Activated B cell treated with CpG ODN at 0.5 μM for 24 hours (primary cell): ENCODE data around the gene FGD3. TPM values are rescaled to one million over a fixed set of nuclear protein-coding genes. Genes with fewer than 3 reads are reported as not detected.

Experiments
- ATAC-seq: fragments of 200-7000 bp; cut with Tn5 transposase; one replicate; pipeline ENCODE4 v1.10.0; 2021; ENCODE audit warnings: low read depth, mild to moderate bottlenecking, moderate library complexity
- CTCF ChIA-PET: fragments of 350-600 bp; sonication (Branson Sonifier 250); formaldehyde crosslinking; loops from one replicate; lab custom pipeline; 2021; ENCODE audit warnings: antibody characterized with exemption; lab: Charles Lee
- POLR2A ChIA-PET: fragments of 350-600 bp; sonication (Branson Sonifier 250); formaldehyde crosslinking; loops from one replicate; lab custom pipeline; 2021; ENCODE audit warnings: antibody characterized with exemption; lab: Charles Lee
- DNase-seq: peaks from one replicate; pipeline ENCODE4 v3.0.0; 2022
- H3K27ac Mint-ChIP-seq: one replicate; pipeline ENCODE4 v1.8.0; 2020; ENCODE audit warnings: mixed read lengths
- H3K27me3 Mint-ChIP-seq: one replicate; pipeline ENCODE4 v1.8.0; 2021; ENCODE audit warnings: mixed read lengths
- H3K36me3 Mint-ChIP-seq: one replicate; pipeline ENCODE4 v1.8.0; 2021; ENCODE audit warnings: low read depth, mixed read lengths
- H3K4me1 Mint-ChIP-seq: one replicate; pipeline ENCODE4 v1.8.0; 2021; ENCODE audit warnings: mixed read lengths
- H3K4me3 Mint-ChIP-seq: one replicate; pipeline ENCODE4 v1.8.0; 2020; ENCODE audit warnings: mild to moderate bottlenecking, mixed read lengths
- H3K9me3 Mint-ChIP-seq: one replicate; pipeline ENCODE4 v1.8.0; 2020; ENCODE audit warnings: mixed read lengths
- CTCF ChIP-seq: fragments of 200-600 bp; IDR thresholded peaks from one replicate; pipeline ENCODE4 v1.8.0; 2022; ENCODE audit warnings: antibody characterized with exemption, mild to moderate bottlenecking
- intact Hi-C: fragments of 100-400 bp; cut with micrococcal nuclease; formaldehyde crosslinking; loops from one replicate; pipeline ENCODE4 v1.15.1; 2024
- total RNA-seq: library from RNA; stranded (reverse); gene quantifications from 2 replicates; pipeline ENCODE4 v1.2.3, GENCODE V29; 2022

FGD3 gene
- total RNA-seq, 1 donor from 2014 or later = 61.9 TPM

DNA sequence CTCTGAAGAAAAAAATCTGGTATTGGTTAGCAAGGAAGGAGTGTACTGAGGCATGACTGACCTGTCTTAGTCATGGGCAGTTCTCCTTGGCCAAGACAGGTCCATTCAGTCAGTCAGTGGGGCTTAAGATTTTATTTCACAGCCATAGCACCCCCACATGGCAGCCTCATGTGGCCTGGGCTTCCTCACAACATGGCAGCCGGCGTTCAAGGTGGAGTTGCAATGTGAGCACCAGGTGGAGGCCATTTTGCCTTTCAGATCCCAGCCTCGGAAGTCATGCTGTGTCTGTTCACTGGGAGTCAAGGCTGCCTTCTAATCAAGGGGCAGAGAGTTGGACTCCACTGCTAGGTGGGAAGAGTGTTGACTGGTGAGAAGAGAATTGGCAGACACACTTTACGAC lies 138.4 kb downstream of the FGD3 start:
- peaks cover 51% of the 10 kb centered on the region for H3K36me3 Mint-ChIP-seq
- H3K4me1 Mint-ChIP-seq = peaks cover 14% of the 10 kb centered on the region
- intact Hi-C loops = no loop called here

More for the DNA sequence above, 138.4 kb downstream of the FGD3 start:
- Mint-ChIP-seq H3K27me3 (no peaks in the 10 kb centered on the region), H3K9me3 (no peaks in the 10 kb centered on the region), H3K27ac (no peak overlapping the region), H3K4me3 (no peak overlapping the region)
- ATAC-seq (no peak), DNase-seq (no peak)
- ChIA-PET CTCF (no interaction called here), POLR2A (interaction anchor here (1.3 kb wide), 1 partner anchor 9 kb away, joined by 4 read pairs; no protein-coding TSS in a partner anchor)
- TF ChIP-seq CTCF = no peak

Other genes with a start within 250 kb of the FGD3 start
- gene BICD2, start 182.7 kb upstream of the FGD3 start, total RNA-seq = 19.5 and 22.5 TPM in 2 replicates
- 12.2 and 14.0 TPM in 2 replicates for gene ZNF484, start 69.5 kb upstream of the FGD3 start, total RNA-seq
- 9.1 and 12.9 TPM in 2 replicates for gene SUSD3, start 111.2 kb downstream of the FGD3 start, total RNA-seq
- 13.7 and 15.6 TPM in 2 replicates for gene CARD19, start 148.7 kb downstream of the FGD3 start, total RNA-seq
- gene NINJ1, start 186.7 kb downstream of the FGD3 start, total RNA-seq = 10.2 and 11.0 TPM in 2 replicates
- gene WNK2, start 236.6 kb downstream of the FGD3 start, total RNA-seq = 0.24 TPM in 1 of 2 replicates, not detected in the other